ENCODE measurements around the gene PRTN3. TPM values are rescaled to one million over a fixed set of nuclear protein-coding genes. Genes with fewer than 3 reads are reported as not detected.
"Not testable (repeated sequence)": the region's sequence is repeated elsewhere in the genome, so short reads cannot be mapped to it uniquely, and the experiment has no call there.

The PRTN3 gene
- total RNA-seq, 1 donor from 2014 or later: not detected

DNA sequence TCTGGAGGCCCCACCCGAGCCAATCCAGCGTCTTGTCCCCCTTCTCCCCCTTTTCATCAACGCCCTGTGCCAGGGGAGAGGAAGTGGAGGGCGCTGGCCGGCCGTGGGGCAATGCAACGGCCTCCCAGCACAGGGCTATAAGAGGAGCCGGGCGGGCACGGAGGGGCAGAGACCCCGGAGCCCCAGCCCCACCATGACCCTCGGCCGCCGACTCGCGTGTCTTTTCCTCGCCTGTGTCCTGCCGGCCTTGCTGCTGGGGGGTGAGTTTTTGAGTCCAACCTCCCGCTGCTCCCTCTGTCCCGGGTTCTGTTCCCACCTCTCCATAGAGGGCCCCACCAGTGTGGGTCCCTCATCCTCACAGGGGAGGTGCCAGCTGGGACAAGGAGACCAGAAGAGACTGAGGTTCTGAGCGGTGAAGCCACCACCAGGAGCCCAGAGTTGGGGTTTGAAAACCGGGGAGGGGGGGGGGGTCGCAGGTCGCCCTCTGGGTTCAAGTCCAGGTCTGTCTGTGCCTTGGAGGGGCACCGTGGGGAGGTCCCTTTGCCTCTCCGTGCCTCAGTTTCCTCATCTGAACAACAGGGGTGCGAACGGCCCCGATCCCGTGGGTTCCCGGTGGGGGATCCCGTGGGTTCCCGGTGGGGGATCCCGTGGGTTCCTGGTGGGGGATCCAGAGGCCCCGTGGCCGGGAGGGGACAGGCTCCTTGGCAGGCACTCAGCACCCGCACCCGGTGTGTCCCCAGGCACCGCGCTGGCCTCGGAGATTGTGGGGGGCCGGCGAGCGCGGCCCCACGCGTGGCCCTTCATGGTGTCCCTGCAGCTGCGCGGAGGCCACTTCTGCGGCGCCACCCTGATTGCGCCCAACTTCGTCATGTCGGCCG lies 11.6 kb downstream of the PRTN3 start, which contains the start of gene ELANE:
ELANE (plus strand) TSS at position 168 of the 878 bp plus-strand sequence; CDS start at position 194, 26 bp downstream.
- no peak for DNase-seq (ENCODE audit: low read depth)
- TF ChIP-seq, protein P1, sequence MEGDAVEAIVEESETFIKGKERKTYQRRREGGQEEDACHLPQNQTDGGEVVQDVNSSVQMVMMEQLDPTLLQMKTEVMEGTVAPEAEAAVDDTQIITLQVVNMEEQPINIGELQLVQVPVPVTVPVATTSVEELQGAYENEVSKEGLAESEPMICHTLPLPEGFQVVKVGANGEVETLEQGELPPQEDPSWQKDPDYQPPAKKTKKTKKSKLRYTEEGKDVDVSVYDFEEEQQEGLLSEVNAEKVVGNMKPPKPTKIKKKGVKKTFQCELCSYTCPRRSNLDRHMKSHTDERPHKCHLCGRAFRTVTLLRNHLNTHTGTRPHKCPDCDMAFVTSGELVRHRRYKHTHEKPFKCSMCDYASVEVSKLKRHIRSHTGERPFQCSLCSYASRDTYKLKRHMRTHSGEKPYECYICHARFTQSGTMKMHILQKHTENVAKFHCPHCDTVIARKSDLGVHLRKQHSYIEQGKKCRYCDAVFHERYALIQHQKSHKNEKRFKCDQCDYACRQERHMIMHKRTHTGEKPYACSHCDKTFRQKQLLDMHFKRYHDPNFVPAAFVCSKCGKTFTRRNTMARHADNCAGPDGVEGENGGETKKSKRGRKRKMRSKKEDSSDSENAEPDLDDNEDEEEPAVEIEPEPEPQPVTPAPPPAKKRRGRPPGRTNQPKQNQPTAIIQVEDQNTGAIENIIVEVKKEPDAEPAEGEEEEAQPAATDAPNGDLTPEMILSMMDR (conservative IDR thresholded peaks at IDR 0.05; ENCODE audit: low read depth, low read length): no peak
- no peak within 1 kb of the TSS for H3K4me3 ChIP-seq (ENCODE audit: low read depth, low read length)

DNA sequence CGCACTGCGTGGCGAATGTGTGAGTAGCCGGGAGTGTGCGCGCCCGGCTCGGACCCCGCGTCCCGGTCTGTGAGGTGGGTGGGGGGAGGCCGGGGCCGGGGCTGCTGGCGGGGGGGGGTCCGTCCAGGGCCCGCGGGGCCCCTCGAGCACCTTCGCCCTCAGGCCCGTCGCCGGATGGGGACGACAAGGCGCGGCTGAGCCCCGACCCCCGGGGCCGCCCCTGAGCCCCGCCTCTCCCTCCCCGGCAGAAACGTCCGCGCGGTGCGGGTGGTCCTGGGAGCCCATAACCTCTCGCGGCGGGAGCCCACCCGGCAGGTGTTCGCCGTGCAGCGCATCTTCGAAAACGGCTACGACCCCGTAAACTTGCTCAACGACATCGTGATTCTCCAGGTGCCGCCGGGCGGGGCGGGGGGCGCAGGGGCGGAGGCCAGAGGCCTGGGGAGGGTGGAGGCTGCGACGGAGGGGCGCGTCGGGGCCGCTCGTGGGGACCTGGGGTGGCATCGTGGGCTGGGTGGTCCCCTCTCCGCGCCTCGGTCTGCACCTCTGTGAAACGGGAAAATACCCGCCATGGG lies 12.3 kb downstream of the PRTN3 start:
- TF ChIP-seq, protein P1 (conservative IDR thresholded peaks at IDR 0.05; ENCODE audit: low read depth, low read length): no peak
- no peak for DNase-seq (ENCODE audit: low read depth)
- no peak overlapping the region for H3K4me3 ChIP-seq (ENCODE audit: low read depth, low read length)

DNA sequence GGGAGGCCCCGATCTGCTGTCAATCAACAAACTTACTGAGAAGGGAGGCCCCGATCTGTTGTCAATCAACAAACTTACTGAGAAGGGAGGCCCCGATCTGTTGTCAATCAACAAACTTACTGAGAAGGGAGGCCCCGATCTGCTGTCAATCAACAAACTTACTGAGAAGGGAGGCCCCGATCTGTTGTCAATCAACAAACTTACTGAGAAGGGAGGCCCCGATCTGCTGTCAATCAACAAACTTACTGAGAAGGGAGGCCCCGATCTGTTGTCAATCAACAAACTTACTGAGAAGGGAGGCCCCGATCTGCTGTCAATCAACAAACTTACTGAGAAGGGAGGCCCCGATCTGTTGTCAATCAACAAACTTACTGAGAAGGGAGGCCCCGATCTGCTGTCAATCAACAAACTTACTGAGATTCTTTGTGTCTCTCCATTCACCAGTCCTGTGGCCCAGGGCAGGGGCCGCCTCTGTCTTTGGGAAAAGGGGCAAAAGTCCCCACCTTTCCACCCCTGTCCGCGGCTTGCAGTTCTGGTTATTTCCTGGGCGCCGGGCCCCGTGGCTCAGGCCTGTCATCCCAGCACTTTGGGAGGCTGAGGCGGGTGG lies 12.9 kb downstream of the PRTN3 start:
- H3K4me3 ChIP-seq (ENCODE audit: low read depth, low read length); DNase-seq (ENCODE audit: low read depth): not testable (repeated sequence)

DNA sequence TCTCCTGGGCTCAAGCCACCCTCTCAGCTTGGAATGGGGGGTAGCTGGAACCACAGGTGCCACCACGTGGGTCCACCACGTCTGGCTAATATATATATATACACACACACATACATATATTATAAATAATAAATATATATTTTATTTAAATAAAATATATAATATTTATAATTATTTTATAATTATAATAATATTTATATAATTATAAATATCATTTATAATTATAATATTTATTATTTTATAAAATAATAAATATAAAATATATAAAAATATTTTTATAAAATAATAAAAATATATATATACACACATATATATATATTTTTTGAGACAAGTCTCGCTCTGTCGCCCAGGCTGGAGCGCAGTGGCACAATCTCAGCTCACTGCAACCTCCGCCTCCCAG lies 13.8 kb downstream of the PRTN3 start:
- no peak for DNase-seq (ENCODE audit: low read depth)
- H3K4me3 ChIP-seq (ENCODE audit: low read depth, low read length): no peak overlapping the region
- TF ChIP-seq, protein P1 (conservative IDR thresholded peaks at IDR 0.05; ENCODE audit: low read depth, low read length): no peak

DNA sequence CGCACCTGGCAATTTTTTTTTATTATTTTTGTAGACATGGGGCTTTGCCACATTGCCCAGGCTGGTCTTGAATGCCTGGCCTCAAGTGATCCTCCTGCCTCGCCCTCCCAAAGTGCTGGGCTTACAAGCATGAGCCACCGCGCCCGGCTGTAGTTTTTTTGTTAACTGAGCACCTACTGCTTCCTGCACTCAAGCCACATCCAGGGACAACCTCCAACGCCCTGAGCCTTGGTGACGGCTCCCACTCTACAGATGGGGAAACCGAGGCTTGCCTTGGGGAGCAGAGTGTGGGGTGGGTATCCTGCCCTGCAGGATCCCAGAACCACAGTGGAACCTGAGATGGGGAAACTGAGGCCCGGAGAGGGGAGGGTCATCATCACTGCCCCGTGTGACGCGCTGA lies 14.3 kb downstream of the PRTN3 start:
- H3K4me3 ChIP-seq (ENCODE audit: low read depth, low read length): no peak overlapping the region
- TF ChIP-seq, protein P1 (conservative IDR thresholded peaks at IDR 0.05; ENCODE audit: low read depth, low read length): no peak
- no peak for DNase-seq (ENCODE audit: low read depth)

DNA sequence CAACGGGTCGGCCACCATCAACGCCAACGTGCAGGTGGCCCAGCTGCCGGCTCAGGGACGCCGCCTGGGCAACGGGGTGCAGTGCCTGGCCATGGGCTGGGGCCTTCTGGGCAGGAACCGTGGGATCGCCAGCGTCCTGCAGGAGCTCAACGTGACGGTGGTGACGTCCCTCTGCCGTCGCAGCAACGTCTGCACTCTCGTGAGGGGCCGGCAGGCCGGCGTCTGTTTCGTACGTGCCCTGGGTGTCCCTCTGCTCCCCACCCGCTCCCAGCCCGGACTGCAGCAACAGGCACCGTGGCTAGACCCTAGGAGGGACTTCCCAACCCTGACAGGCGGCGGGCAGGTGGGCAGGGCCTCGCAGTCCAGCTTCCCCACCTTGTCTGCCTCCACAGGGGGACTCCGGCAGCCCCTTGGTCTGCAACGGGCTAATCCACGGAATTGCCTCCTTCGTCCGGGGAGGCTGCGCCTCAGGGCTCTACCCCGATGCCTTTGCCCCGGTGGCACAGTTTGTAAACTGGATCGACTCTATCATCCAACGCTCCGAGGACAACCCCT lies 14.8 kb downstream of the PRTN3 start:
- no peak overlapping the region for H3K4me3 ChIP-seq (ENCODE audit: low read depth, low read length)
- TF ChIP-seq, protein P1 (conservative IDR thresholded peaks at IDR 0.05; ENCODE audit: low read depth, low read length): no peak
- no peak for DNase-seq (ENCODE audit: low read depth)

DNA sequence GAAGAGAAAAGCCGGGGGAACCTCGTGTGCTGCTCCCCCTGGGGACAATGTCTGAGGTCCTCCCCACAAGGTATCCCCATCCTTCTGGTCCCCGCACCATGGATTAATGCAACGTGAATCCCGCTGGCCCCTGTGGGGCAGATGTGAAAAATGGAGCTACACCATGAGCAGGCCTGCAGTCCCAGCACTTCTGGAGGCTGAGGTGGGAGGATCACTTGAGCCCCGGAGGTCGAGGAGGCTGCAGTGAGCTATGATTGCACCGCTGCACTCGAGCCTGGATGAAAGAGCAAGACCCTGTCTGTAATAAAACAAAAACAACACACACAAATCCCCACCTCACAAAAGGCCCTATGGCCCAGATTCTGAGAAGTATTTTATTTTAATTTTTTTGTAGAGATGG lies 17.5 kb downstream of the PRTN3 start:
- no peak overlapping the region for H3K4me3 ChIP-seq (ENCODE audit: low read depth, low read length)
- no peak for DNase-seq (ENCODE audit: low read depth)
- TF ChIP-seq, protein P1 (conservative IDR thresholded peaks at IDR 0.05; ENCODE audit: low read depth, low read length): no peak
